Posterior cingulate gyrus (tissue), 11 donors: ENCODE results near the gene AKNAD1.
"Not testable (repeated sequence)": the region's sequence is repeated elsewhere in the genome, so short reads cannot be mapped to it uniquely, and the experiment has no call there.

Experiments used
- DNase-seq, 10 donors: peaks; one replicate each; pipeline versions ENCODE4 v3.0.0 to v3.0.0-alpha.2; 2020 to 2021; ENCODE audit warnings: mixed read lengths in 3 of 10
- intact Hi-C: fragments of 100-400 bp; cut with DNase I; formaldehyde crosslinking; loops from one replicate; pipeline ENCODE4 v1.15.1; 2023

Gene AKNAD1

GRCh38 chr1:108856994-108857393 is at the start of gene AKNAD1:
Gene AKNAD1 (minus strand): TSS chr1:108857094. CDS start chr1:108852664, 4,430 bp downstream.
- intact Hi-C loops, result no loop called here
- DNase-seq, result no peak

GRCh38 chr1:108901106-108901505 is 44.2 kb upstream of the AKNAD1 start:
- intact Hi-C loops, result no loop called here

GRCh38 chr1:108897865-108898720 is 41.2 kb upstream of the AKNAD1 start:
- intact Hi-C loops, result loop anchor here (1.0 to 2.0 kb wide), 3 partner anchors 70 to 205 kb away; partner anchors contain the start of genes PRPF38B and STXBP3
- DNase-seq, result peak in 1 of 10 donors; percentile 42

More at GRCh38 chr1:108901106-108901505, 44.2 kb upstream of the AKNAD1 start:
- no peak for DNase-seq

GRCh38 chr1:108896146-108897145 is 39.6 kb upstream of the AKNAD1 start:
- DNase-seq, result peak in 4 of 10 donors; percentile 17 to 89 (median 40)
- intact Hi-C loops, result no loop called here

GRCh38 chr1:108893141-108893530 is 36.2 kb upstream of the AKNAD1 start:
- no peak for DNase-seq
- intact Hi-C loops, result no loop called here

GRCh38 chr1:108892356-108893140 is 35.7 kb upstream of the AKNAD1 start:
- DNase-seq, result no peak
- intact Hi-C loops, result no loop called here

- intact Hi-C loops, result loop anchor here (10.0 kb wide), 1 partner anchor 375 kb away; no protein-coding TSS in a partner anchor
Observed at GRCh38 chr1:108889706-108890384, 33.0 kb upstream of the AKNAD1 start.

GRCh38 chr1:108889006-108889645 is 32.2 kb upstream of the AKNAD1 start:
- DNase-seq, result not testable (repeated sequence)
- intact Hi-C loops, result loop anchor here (10.0 kb wide), 1 partner anchor 374 kb away; no protein-coding TSS in a partner anchor

More at GRCh38 chr1:108889706-108890384, 33.0 kb upstream of the AKNAD1 start:
- DNase-seq, result no peak

GRCh38 chr1:108886292-108886691 is 29.4 kb upstream of the AKNAD1 start:
- intact Hi-C loops, result loop anchor here (10.0 kb wide), 1 partner anchor 371 kb away; no protein-coding TSS in a partner anchor
- no peak for DNase-seq

- DNase-seq, result no peak
- intact Hi-C loops, result loop anchor here (5.0 to 10.0 kb wide), 2 partner anchors 188 to 370 kb away; no protein-coding TSS in a partner anchor
Observed at GRCh38 chr1:108884968-108885367, 28.1 kb upstream of the AKNAD1 start.

- intact Hi-C loops, result loop anchor here (5.0 to 10.0 kb wide), 2 partner anchors 186 to 368 kb away; no protein-coding TSS in a partner anchor
Observed at GRCh38 chr1:108882837-108883236, 25.9 kb upstream of the AKNAD1 start.

GRCh38 chr1:108881369-108881768 is 24.5 kb upstream of the AKNAD1 start:
- intact Hi-C loops, result loop anchor here (5.0 to 10.0 kb wide), 2 partner anchors 184 to 367 kb away; no protein-coding TSS in a partner anchor
- no peak for DNase-seq

More at GRCh38 chr1:108882837-108883236, 25.9 kb upstream of the AKNAD1 start:
- no peak for DNase-seq

GRCh38 chr1:108880850-108881249 is 24.0 kb upstream of the AKNAD1 start:
- intact Hi-C loops, result loop anchor here (5.0 to 10.0 kb wide), 2 partner anchors 184 to 366 kb away; no protein-coding TSS in a partner anchor

GRCh38 chr1:108878678-108879077 is 21.8 kb upstream of the AKNAD1 start:
- intact Hi-C loops, result loop anchor here (5.0 kb wide), 1 partner anchor 131 kb away; the partner anchor contains the start of gene STXBP3
- no peak for DNase-seq

More at GRCh38 chr1:108880850-108881249, 24.0 kb upstream of the AKNAD1 start:
- DNase-seq, result no peak

- intact Hi-C loops, result loop anchor here (5.0 kb wide), 1 partner anchor 131 kb away; the partner anchor contains the start of gene STXBP3
- no peak for DNase-seq
Observed at GRCh38 chr1:108878160-108878469, 21.2 kb upstream of the AKNAD1 start.

GRCh38 chr1:108877348-108878159 is 20.7 kb upstream of the AKNAD1 start:
- intact Hi-C loops, result loop anchor here (5.0 kb wide), 1 partner anchor 130 kb away; the partner anchor contains the start of gene STXBP3
- peak in 2 of 10 donors; percentile 29 to 86 for DNase-seq

GRCh38 chr1:108871050-108871724 is 14.3 kb upstream of the AKNAD1 start:
- DNase-seq, result no peak
- intact Hi-C loops, result no loop called here
